GM18502 (cell line): ENCODE data around the gene NOTCH1.

Experiments used
- ATAC-seq: cut with Tn5 transposase; IDR thresholded peaks from one replicate; pipeline ENCODE4 v1.9.1; 2021; ENCODE audit warnings: mild to moderate bottlenecking; ENCODE audit not compliant: unreplicated experiment, poor library complexity

Gene NOTCH1

GRCh38 chr9:136545965-136546696 lies at the start of gene NOTCH1:
Gene NOTCH1 (minus strand): TSS chr9:136546048. CDS start chr9:136545786, 262 bp downstream.
- ATAC-seq: peak; percentile 68

GRCh38 chr9:136594492-136594891 lies 48.6 kb upstream of the NOTCH1 start:
- ATAC-seq: no peak

GRCh38 chr9:136593581-136593980 lies 47.7 kb upstream of the NOTCH1 start:
- no peak for ATAC-seq

- ATAC-seq: no peak
Measured at GRCh38 chr9:136592666-136593065, 46.8 kb upstream of the NOTCH1 start.

- ATAC-seq: no peak
Measured at GRCh38 chr9:136590821-136591752, 45.2 kb upstream of the NOTCH1 start.

- no peak for ATAC-seq
Measured at GRCh38 chr9:136589766-136590763, 44.2 kb upstream of the NOTCH1 start.

GRCh38 chr9:136588663-136589464 lies 43.0 kb upstream of the NOTCH1 start:
- ATAC-seq: no peak

- ATAC-seq: no peak
Measured at GRCh38 chr9:136587944-136588662, 42.3 kb upstream of the NOTCH1 start.

- no peak for ATAC-seq
Measured at GRCh38 chr9:136587145-136587943, 41.5 kb upstream of the NOTCH1 start.

GRCh38 chr9:136586391-136586953 lies 40.6 kb upstream of the NOTCH1 start:
- no peak for ATAC-seq

- ATAC-seq: no peak
Measured at GRCh38 chr9:136585531-136586120, 39.8 kb upstream of the NOTCH1 start.

- no peak for ATAC-seq
Measured at GRCh38 chr9:136584934-136585333, 39.1 kb upstream of the NOTCH1 start.

GRCh38 chr9:136584401-136584932 lies 38.6 kb upstream of the NOTCH1 start:
- ATAC-seq: no peak

GRCh38 chr9:136582977-136583735 lies 37.3 kb upstream of the NOTCH1 start:
- ATAC-seq: no peak

GRCh38 chr9:136581614-136582447 lies 36.0 kb upstream of the NOTCH1 start:
- no peak for ATAC-seq
